ENCODE measurements around the gene CARD11.

CARD11 gene

DNA sequence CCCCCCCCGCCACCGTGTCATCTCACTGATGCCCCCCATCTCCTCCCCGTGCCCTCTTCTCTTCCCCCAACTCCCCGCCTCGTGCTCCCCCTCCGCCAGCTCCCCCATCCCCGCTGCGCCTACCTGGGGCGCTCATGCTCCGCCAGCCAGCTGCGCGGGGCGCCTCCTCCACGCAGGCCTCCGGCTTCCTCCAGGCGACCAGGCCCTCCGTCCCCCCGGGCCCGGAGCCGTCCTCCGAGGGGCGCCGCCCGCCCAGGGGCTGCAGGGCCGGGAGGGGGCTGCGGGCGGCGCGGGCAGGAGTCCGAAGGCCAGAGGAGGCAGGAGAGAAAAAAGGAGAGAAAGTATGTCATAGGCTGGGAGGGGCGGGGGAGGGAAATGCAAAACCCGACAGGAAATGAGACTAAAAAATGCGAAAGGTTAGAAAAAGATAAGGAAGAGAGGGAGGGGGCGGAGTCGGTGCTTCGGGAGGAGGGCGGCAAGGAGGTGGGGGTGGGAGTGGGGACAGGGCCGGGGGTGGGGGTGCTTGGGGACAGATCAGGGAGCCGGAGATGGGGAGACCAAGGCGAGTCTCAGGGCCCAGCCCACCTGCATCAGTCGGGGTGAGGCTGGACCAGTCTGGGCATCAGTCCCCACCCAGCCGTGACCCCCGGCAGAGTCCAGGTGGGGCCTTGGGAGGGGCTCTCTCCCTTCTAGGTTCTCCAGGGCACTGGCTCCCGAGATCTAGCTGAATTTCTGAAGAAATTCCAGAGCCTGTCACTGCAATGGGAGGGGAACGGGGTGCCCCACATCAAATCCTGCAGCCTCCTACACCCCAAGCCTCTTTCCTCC lies at the start of gene CARD11:
CARD11 (minus strand) TSS at position 324 of the 828 bp plus-strand sequence. CDS start 85,361 bp downstream, outside the sequence.
- no peak for TF ChIP-seq CTCF (IDR thresholded peaks at IDR 0.05)

- TF ChIP-seq CTCF (IDR thresholded peaks at IDR 0.05), result no peak
These were observed 48.8 kb upstream of the CARD11 start for GRCh38 chr7:3092468-3092867.

DNA sequence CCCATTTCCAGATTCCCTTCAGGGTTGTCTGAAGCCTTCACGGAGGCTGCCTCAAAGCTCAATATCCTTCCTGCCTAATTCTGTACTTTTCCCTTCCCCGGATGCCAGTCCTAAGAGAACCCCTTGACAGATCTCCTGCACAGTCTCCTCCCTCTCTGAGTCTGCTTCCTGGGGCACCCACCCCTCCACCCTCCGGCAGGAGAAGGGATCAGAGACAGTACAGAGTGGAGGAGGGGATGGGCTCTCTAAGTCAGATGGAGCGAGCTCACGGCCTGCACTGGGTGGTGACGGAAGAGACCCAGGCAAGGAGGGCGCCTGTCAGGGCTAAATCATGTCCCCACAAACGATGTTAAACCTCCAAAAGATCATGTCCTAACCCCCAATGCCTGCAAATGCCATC lies 48.0 kb upstream of the CARD11 start:
- TF ChIP-seq CTCF (IDR thresholded peaks at IDR 0.05), result no peak

DNA sequence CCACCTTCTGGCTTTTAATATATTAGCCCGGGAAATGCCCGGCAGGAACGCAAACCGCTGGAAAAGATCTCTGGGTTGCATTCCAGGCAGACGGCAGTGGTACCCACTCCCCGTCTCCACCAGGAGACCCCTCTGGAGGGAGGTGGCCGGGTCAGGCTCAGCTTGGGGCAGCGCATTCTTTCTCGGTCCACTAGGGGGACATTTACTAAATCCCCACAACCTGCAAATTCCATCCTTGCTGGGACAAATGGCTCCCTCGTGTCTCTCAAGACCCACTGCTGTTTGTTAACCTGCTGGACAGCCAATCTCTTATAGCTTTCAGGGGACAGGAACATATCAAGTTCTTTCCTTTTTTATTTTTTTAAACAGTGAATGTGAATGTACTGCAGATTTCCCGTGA lies 45.8 kb upstream of the CARD11 start:
- peak; percentile 34; the same call in 1 of the 2 replicates for TF ChIP-seq CTCF (IDR thresholded peaks at IDR 0.05)

DNA sequence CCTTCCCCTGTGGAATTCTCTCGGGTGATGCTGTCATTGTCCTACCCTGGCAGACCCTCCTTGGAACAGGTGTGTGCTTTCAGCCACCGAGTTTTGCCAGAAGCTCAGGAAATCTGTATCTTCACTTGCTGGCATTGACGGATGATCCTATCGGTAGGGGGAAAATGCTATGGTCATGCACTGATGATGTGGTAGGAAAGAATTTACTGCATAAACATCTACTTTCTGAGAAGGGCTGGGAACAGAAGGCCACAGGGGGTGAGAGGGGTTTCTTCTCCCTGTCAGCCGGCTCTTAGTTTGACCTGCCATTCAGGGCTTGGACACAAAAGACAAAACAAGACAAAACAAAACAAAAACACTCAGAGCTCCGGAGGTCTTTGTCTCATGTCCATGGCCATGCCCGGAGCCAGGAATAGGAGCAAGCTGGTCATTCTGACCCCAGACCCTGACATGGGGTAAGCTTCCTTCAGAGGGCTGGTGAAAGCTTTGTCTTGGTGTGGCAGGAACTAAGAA lies 43.6 kb upstream of the CARD11 start:
- TF ChIP-seq CTCF (IDR thresholded peaks at IDR 0.05), result no peak

- TF ChIP-seq CTCF (IDR thresholded peaks at IDR 0.05), result no peak
These were observed 39.7 kb upstream of the CARD11 start for GRCh38 chr7:3083350-3083749.

DNA sequence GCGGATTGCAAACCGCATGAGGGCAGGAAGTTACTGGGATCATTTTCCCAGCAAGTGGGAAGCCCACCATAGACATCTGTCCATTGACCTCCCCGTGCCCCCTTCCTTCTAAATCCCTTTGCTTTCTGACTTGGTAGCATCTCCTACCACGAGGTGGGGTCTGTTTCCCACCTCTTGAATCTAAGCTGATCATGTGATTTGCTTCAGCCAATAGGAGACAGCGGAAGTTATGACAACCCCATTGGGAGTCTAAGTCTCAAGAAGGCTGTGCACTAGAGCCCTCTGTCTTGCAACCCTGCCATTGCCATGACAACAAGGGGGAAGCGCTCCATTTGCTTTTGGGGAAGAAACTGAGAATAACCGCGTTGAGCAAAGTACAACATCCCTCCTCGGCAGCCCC lies 39.2 kb upstream of the CARD11 start:
- TF ChIP-seq CTCF (IDR thresholded peaks at IDR 0.05), result no peak

All from LNCAP (cell line).